NB4 (cell line): ENCODE results near the gene CCP110.

Source experiments
- CTCF ChIP-seq: IDR thresholded peaks from one replicate; pipeline ENCODE4 v1.5.1; 2012; ENCODE audit warnings: low read depth, low read length
- MAX ChIP-seq: IDR thresholded peaks from 2 replicates; pipeline ENCODE4 v1.6.1; 2011; ENCODE audit warnings: low read depth, low read length
- POLR2A ChIP-seq: IDR thresholded peaks from 2 replicates; pipeline ENCODE4 v1.6.1; 2011; ENCODE audit warnings: mild to moderate bottlenecking; ENCODE audit not compliant: insufficient read length; ENCODE audit errors: extremely low read depth

DNA sequence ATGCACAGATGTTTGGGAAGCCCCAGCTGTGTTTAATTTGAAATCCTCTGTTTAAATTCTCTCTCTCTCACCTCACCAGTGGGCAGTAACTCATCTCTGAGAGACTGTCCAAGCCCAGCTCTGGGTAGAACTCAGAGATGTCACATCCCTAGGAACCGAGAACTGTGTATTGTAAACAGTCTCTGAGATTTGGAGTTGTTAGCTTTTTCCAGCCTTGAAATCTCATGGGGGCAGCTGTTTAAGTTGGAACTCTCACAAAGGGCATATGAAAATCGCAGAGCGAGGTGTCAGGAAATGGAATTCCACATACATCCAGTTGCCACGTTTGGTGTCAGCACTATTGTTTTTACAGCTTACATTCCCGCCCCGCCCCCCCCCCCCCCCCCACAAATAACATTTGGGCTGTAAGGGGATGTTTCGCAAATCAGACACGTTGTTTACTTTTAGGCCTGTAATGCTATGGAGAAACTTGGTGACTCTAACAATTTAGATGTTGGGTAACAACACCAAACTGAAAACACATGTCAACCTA is 66.1 kb downstream of the CCP110 start:
- TF ChIP-seq CTCF = no peak
- TF ChIP-seq POLR2A = no peak
- TF ChIP-seq MAX = no peak
